ENCODE results near the gene CDH4. TPM values are rescaled to one million over a fixed set of nuclear protein-coding genes. Genes with fewer than 3 reads are reported as not detected.
A peak's percentile ranks its signal among the peaks of the same experiment; 100 is the strongest.

CDH4 gene
- total RNA-seq, 1 donor from 2014 or later: 2.2 TPM

DNA sequence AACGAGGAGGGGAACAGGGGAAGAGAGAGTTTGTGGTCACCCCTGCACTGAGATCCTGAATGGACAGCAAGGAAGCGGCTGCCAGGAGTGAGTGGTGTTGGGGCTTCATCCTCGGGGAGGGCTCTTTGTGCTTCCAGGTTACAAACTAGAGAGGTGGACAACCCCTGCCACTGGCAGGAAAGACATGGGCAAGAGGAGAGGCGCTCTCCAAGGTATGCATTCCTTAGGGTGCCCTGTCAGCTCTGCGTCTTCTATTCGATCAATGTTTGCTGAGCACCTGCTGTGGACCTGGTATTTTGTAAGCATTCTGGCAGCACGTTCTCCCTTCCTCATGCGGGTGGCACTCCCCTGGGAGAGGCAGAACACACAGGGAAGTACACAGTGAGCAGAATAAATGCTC, 93.6 kb downstream of the CDH4 start:
- DNase-seq (ENCODE audit: low spot score) (no peak), ATAC-seq (no peak)
- intact Hi-C loops (cut with DNase I): no loop called here

DNA sequence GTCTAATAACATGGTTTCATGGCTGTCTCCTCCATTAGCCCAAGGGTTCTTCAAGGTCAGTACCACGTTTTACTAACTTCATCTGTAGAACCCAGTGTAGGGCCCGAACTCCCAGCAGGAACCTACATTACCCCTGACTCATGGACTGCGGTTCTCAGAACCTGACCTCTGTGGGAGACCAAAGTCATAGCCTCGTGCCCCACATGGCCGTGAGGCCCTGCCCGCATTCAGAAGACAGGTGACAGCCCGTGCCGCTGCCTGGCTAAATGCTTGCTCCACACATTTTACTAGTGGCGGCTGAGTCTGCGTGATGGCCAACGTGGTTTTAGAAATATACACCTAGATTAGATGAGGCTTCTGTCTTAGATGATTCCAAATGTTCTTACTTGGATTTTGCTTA, 94.9 kb downstream of the CDH4 start:
- intact Hi-C loops (cut with DNase I): no loop called here
- no peak for ATAC-seq

GRCh38 chr20:61347443-61347842, 95.4 kb downstream of the CDH4 start:
- intact Hi-C loops (cut with DNase I): no loop called here
- no peak for DNase-seq (ENCODE audit: low spot score)
- no peak for ATAC-seq

More for the DNA sequence above, 94.9 kb downstream of the CDH4 start:
- DNase-seq (ENCODE audit: low spot score): no peak

GRCh38 chr20:61349447-61350165, 97.5 kb downstream of the CDH4 start:
- ATAC-seq (no peak), DNase-seq (ENCODE audit: low spot score) (no peak)
- intact Hi-C loops (cut with DNase I): no loop called here

DNA sequence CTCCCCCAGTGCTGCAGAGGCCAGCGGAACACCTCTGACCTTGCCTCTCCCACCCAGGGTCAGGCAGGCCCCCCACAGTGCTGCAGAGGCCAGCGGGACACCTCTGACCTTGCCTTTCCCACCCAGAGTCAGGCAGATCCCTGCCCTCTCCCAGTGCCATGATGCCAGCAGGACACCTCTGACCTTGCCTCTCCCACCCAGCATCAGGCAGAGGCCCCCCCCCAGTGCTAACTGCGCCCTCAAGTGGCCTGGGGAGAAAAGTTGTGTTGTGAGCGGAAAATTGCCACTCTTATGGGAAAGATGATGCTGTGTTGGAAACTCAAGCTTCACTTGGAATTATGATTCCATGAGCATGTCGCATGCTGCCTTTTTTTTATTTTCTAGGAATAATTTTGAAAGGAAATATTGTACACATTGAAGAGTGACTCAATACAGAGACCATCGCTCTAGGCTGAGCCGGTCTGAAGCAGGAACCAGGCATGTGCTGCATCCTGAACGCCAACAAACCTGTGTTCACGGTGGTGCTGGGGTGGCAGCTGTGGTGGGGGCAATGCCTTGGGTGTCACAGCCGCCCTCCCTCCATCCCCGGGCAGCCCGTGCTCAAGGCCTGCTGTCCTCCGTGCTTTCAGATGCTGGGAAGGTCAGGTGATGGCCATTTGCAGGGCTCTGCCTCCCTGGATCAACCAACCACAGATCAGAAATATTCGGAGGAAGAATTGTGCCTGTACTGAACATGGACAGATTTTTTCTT, 98.6 kb downstream of the CDH4 start:
- ATAC-seq: no peak
- intact Hi-C loops (cut with DNase I): no loop called here

DNA sequence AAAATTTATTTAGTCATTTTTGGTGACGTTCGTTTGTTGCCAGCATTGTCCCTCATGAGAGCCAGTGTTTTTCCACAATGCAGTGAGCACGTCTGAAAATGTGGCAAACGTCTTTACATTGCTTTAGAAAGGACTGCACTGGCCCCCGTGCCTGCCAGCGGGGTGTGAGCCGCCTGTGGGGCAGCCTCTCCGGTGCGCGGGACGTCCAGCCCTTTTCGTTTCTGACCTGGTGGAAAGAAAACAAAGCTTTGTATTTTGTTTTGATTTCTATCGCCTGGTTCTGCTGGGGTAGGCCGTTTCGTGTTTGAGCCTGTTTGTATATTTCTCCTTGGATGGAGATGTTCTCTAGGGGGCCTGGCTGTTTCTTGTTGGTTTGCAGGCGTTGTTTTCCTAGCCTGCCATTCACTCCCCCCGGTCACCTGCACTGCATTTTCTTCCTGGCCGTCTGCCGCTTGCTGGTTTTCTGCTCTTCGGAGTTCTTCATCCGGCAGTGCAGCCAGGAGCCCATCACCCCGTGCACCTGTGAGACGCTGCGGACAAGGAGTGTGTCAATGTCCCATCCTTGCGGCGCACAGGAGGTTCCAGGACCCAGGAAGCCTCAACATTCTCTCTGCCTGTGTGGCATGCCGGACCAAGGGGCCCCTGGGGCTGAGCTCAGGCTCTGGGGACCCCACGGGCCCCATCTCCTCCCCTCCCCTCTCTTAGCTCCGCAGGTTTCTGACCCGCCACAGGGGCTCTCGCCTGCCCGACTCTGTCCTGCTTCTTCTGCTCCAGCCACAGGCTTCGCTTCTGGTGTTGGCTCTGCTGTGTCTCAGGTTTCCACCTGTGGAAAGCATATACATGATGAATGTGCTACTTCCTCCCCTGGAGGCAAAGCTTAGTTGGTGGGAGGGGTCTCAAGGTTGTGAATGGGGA, 100.5 kb downstream of the CDH4 start:
- ATAC-seq (no peak), DNase-seq (ENCODE audit: low spot score) (no peak)
- intact Hi-C loops (cut with DNase I): no loop called here

More for the DNA sequence above, 98.6 kb downstream of the CDH4 start:
- DNase-seq (ENCODE audit: low spot score): no peak

DNA sequence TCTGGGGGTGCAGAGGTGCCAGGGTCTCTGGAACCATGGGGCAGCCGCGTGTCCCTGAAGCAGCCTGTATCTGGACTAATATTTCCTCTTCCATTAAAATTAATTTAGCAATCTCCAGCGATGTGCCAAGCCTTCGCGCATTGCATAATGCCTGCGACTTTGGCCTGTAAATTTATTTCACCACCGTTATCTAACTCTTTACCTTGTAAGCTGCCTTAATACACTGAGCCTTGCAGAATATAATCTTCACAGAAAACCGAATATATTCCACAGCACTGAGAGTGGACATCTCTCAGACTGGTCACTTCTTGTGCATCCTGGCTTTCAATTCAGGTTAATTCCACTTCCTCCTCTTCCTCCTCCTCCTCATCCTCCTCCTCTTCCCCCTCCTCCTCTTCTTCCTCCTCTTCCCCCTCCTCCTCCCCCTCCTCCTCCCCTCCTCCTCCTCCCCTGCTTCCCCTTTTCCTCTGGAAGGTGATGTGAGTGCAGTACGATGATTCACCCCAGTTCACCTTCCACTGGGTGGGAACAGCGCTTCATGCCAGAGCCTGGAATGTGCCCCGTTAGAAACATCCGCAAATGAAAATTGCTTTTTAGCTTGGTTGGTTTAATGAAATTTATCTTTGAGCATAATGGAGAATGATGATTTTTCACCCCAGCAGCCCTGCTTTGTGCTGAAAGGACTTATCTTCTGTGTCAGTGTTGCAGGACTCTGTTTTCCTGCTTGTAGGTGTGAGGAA, 101.4 kb downstream of the CDH4 start:
- intact Hi-C loops (cut with DNase I): no loop called here
- ATAC-seq (no peak), DNase-seq (ENCODE audit: low spot score) (no peak)

DNA sequence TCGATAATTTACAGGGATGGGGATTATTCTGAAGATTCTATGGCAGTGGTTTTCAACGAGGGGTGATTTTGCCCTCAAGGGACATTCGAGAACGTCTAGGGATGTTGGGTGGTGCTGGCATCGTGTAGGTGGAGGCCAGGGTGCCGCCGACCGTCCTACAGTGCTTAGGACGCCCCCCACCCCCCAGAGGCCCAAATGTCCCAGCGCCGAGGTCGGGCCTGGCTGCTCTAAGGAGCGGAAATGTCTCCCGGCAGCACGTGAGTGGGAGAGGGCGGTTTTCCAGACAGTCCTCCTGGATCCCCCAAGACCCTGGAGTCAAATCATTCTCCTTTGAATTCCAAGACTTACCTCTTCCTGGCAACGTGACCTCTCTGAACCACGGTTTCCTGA, 101.9 kb downstream of the CDH4 start:
- DNase-seq (ENCODE audit: low spot score): no peak
- intact Hi-C loops (cut with DNase I): no loop called here
- ATAC-seq: no peak

DNA sequence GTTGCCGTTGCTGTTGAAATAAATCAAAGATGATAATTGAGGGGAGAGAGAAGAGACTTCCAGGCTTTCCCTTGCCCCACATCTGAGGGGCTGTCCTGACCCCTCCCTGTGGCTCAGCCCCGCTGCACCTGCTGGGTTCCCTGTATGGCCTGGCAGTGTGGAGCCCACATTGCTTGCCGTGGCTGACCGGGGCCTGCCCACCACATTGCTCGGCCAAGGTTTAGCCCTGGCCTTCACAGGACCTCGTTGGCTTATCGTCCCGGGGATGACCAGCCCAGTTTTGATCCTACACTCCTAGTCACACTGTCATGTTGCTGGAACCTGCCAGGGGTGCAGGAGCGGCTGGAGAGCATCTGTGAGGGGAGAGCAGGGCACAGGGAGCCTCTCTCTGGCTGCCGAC, 102.4 kb downstream of the CDH4 start:
- no peak for DNase-seq (ENCODE audit: low spot score)
- ATAC-seq: no peak
- intact Hi-C loops (cut with DNase I): no loop called here

- ATAC-seq (no peak), DNase-seq (ENCODE audit: low spot score) (no peak)
- intact Hi-C loops (cut with DNase I): no loop called here
Observed at GRCh38 chr20:61354901-61355495, 102.9 kb downstream of the CDH4 start.

DNA sequence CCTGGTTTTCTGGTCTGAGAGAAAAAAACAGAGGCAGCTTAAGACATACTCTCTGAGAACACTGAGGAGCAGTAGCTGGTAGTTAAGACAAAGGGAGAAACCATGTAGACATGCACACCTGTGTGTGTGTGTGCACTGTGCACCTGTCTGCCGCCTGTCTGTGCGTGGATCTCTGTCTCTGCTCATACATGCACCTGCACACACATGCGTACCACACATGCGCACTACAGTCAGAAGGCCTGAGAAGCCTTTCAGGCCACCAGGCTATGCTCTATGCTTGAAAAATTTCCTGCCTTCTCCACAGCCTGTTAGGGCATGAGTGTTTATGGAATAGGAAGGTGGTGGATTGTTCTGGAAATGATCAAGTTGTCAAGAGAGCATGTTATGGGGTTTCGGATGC, 103.5 kb downstream of the CDH4 start:
- ATAC-seq (no peak), DNase-seq (ENCODE audit: low spot score) (no peak)
- intact Hi-C loops (cut with DNase I): no loop called here

- no peak for ATAC-seq
- no peak for DNase-seq (ENCODE audit: low spot score)
- intact Hi-C loops (cut with DNase I): no loop called here
Observed at GRCh38 chr20:61356196-61356595, 104.1 kb downstream of the CDH4 start.

GRCh38 chr20:61357119-61357518, 105.1 kb downstream of the CDH4 start:
- intact Hi-C loops (cut with DNase I): no loop called here
- DNase-seq (ENCODE audit: low spot score): no peak
- ATAC-seq: no peak

DNA sequence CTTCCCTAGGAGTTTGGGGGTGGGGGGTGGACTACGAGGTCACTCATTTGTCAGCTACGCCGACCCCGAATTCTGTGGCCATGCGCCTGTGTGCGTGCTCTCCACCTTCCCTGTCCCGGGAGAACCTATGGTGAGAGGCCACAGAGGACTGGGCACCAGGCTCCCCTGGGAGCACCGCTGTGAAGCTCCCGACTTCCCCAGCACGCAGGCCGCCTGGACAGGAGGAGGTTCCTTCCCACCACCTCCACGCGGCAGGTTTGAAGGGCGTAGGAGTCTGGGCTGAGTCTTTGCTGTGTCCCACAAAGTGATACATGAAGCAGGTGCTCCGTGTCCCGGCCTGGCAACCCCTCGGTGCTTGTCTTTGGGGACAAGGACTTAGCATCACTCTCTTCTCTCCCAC, 107.2 kb downstream of the CDH4 start:
- intact Hi-C loops (cut with DNase I): no loop called here
- ATAC-seq: no peak
- DNase-seq (ENCODE audit: low spot score): no peak

DNA sequence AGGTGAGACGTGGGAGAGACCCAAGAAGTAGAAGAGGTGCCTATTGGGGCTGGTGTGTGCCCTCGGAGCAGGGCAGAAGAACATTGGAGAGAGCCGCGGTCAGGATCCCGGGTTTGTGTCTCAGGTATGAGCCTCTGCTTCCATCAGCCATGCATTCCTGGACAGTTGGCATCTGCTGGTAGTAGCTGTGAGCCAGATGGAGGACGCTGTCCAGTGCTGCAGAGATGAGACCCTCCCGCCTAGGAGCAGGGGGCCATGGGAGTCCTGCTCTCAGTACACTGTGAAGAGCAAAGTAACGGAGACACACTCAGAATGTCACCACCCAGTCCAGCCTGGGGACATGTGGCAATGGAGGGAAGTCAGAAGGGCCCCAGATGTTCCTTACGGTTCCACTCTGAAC, 108.2 kb downstream of the CDH4 start:
- intact Hi-C loops (cut with DNase I): no loop called here
- no peak for ATAC-seq
- no peak for DNase-seq (ENCODE audit: low spot score)

- intact Hi-C loops (cut with DNase I): no loop called here
- ATAC-seq (no peak), DNase-seq (ENCODE audit: low spot score) (no peak)
Observed at GRCh38 chr20:61360940-61361339, 108.9 kb downstream of the CDH4 start.

- intact Hi-C loops (cut with DNase I): no loop called here
- ATAC-seq: no peak
- DNase-seq (ENCODE audit: low spot score): peak; percentile 33
Observed at GRCh38 chr20:61361501-61361900, 109.4 kb downstream of the CDH4 start.

DNA sequence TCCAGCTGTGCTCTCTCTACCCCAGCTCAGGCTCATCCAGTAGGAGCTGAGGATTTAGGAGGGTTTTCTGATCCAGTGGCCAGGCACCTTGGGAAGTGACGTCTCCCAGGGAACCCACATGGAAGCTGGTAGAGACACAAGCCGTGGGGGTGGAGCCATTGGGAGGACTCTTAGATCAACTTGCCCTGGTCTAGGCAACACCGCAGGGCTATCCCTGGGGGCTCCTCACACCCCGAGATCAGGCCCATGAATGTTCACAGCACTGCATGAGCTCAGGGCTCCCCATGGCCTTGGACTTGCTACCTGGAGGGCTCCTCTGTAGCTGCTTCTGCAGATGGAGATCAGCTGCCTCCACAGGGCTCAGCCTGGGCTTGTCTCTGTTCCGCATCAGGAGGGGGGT, 112.1 kb downstream of the CDH4 start:
- ATAC-seq: no peak
- no peak for DNase-seq (ENCODE audit: low spot score)
- intact Hi-C loops (cut with DNase I): no loop called here

DNA sequence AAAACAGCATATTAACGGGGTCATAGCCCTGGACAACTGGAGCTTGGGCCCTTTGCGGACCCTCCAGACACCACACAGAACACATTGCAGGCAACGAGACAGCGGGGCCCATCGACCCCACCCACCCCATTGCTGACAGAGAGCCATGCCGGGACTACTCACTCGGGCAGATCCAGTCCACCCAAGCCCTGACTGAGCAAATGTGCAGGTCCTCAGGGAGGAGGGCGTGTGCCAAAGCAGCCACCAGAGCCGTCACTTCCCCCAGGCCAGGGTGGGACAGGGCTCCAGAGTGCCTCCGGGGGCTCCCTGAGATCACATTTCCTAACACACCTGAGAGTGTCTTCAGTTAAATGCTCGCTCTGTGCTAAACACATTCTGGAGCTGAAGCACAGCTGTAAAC, 114.9 kb downstream of the CDH4 start:
- ATAC-seq (no peak), DNase-seq (ENCODE audit: low spot score) (no peak)
- intact Hi-C loops (cut with DNase I): no loop called here
